IPS DF 4.7 (cell line): ENCODE measurements around the gene OSCAR.
"Not testable (repeated sequence)": the region's sequence is repeated elsewhere in the genome, so short reads cannot be mapped to it uniquely, and the experiment has no call there.

Source experiments
- DNase-seq: peaks from one replicate; pipeline ENCODE4 v3.0.0-alpha.2; 2013; ENCODE audit warnings: low spot score; ENCODE audit errors: extremely low read depth

OSCAR gene

GRCh38 chr19:54127688-54128440, 27.3 kb upstream of the OSCAR start:
- DNase-seq, result no peak

GRCh38 chr19:54125713-54126112, 25.1 kb upstream of the OSCAR start:
- DNase-seq, result no peak

- DNase-seq, result no peak
These were observed 23.8 kb upstream of the OSCAR start for GRCh38 chr19:54124393-54124792.

- DNase-seq, result no peak
These were observed 23.1 kb upstream of the OSCAR start for GRCh38 chr19:54123682-54124081.

GRCh38 chr19:54121259-54121658, 20.7 kb upstream of the OSCAR start:
- no peak for DNase-seq

- peak; percentile 97 for DNase-seq
These were observed 14.8 kb upstream of the OSCAR start, which contains the start of the genes PRPF31 and TFPT for GRCh38 chr19:54115109-54116063. TSS of gene PRPF31 (plus strand) at chr19:54115754. CDS start at chr19:54118279, 2,525 bp downstream. TSS of gene TFPT (minus strand) at chr19:54115657. CDS start at chr19:54115269, 388 bp downstream.

- DNase-seq, result no peak
These were observed 13.9 kb upstream of the OSCAR start for GRCh38 chr19:54114340-54115108.

GRCh38 chr19:54109651-54110050, 9.0 kb upstream of the OSCAR start:
- DNase-seq, result no peak

GRCh38 chr19:54108496-54108895, 7.9 kb upstream of the OSCAR start:
- DNase-seq, result no peak

- no peak for DNase-seq
These were observed 7.4 kb upstream of the OSCAR start for GRCh38 chr19:54107876-54108490.

GRCh38 chr19:54106716-54107115, 6.1 kb upstream of the OSCAR start:
- no peak for DNase-seq

GRCh38 chr19:54105796-54106195, 5.2 kb upstream of the OSCAR start:
- DNase-seq, result no peak

GRCh38 chr19:54104998-54105715, 4.6 kb upstream of the OSCAR start:
- DNase-seq, result no peak

GRCh38 chr19:54102421-54103169, 2.0 kb upstream of the OSCAR start, which contains the start of gene NDUFA3:
TSS of gene NDUFA3 (plus strand) at chr19:54102855. CDS start at chr19:54102879, 24 bp downstream.
- peak; percentile 92 for DNase-seq

GRCh38 chr19:54099903-54100255, 724 bp downstream of the OSCAR start:
- DNase-seq, result not testable (repeated sequence)

GRCh38 chr19:54099190-54099902, 1.3 kb downstream of the OSCAR start:
- DNase-seq, result no peak

- DNase-seq, result no peak
These were observed 3.9 kb downstream of the OSCAR start for GRCh38 chr19:54096617-54097106.

GRCh38 chr19:54095859-54096616, 4.6 kb downstream of the OSCAR start:
- not testable (repeated sequence) for DNase-seq
